Brain microvascular endothelial cell (primary cell): Measurements from ENCODE around the gene ZBTB20.

Source experiments
- DNase-seq: peaks from one replicate; pipeline ENCODE4 v3.0.0-alpha.2; 2020
- H3K27ac ChIP-seq: fragments of 250-450 bp; sonication (Bioruptor Pico); 2 replicates; pipeline ENCODE4 v1.5.1; 2020; ENCODE audit warnings: mild to moderate bottlenecking, moderate library complexity
- H3K27me3 ChIP-seq: fragments of 250-450 bp; sonication (Bioruptor Pico); replicated peaks from 2 replicates; pipeline ENCODE4 v1.5.1; 2020; ENCODE audit warnings: mild to moderate bottlenecking
- H3K36me3 ChIP-seq: fragments of 250-450 bp; sonication (Bioruptor Pico); replicated peaks from 2 replicates; pipeline ENCODE4 v1.5.1; 2020; ENCODE audit warnings: mild to moderate bottlenecking
- H3K4me3 ChIP-seq: 2 replicates; pipeline ENCODE4 v1.5.1; 2011; ENCODE audit warnings: low read depth, mild to moderate bottlenecking, control low read depth, low read length, moderate library complexity
- CTCF ChIP-seq: IDR thresholded peaks from 2 replicates; pipeline ENCODE4 v1.5.1; 2011; ENCODE audit warnings: low read depth, mild to moderate bottlenecking, moderate library complexity, low read length, control low read depth, inconsistent platforms; ENCODE audit errors: missing control alignments
- in situ Hi-C: cut with HindIII; loops from 2 replicates; pipeline ENCODE4 v1.10.0; 2017; ENCODE audit warnings: low sequenced_read_pairs, low pct_ligation_motif_present

ZBTB20 gene

GRCh38 chr3:114668099-114668498, 479.0 kb downstream of the ZBTB20 start:
- no peak for DNase-seq
- Histone ChIP-seq H3K4me3 (no peak overlapping the region), H3K36me3 (no peaks in the 10 kb centered on the region), H3K27me3 (no peaks in the 10 kb centered on the region), H3K27ac (no peak overlapping the region)
- in situ Hi-C loops, result no loop called here
- TF ChIP-seq CTCF, result no peak

- Histone ChIP-seq H3K27me3 (no peaks in the 10 kb centered on the region), H3K36me3 (no peaks in the 10 kb centered on the region), H3K27ac (no peak overlapping the region), H3K4me3 (no peak overlapping the region)
- in situ Hi-C loops, result no loop called here
- no peak for TF ChIP-seq CTCF
- no peak for DNase-seq
Observed at GRCh38 chr3:114666623-114667022, 480.5 kb downstream of the ZBTB20 start.

GRCh38 chr3:114664006-114664405, 483.1 kb downstream of the ZBTB20 start:
- TF ChIP-seq CTCF, result no peak
- in situ Hi-C loops, result no loop called here
- DNase-seq, result no peak
- no peaks in the 10 kb centered on the region for H3K27me3 ChIP-seq
- H3K36me3 ChIP-seq, result no peaks in the 10 kb centered on the region
- H3K27ac ChIP-seq, result no peak overlapping the region
- no peak overlapping the region for H3K4me3 ChIP-seq

- no peak for TF ChIP-seq CTCF
- H3K27ac ChIP-seq, result no peak overlapping the region
- in situ Hi-C loops, result no loop called here
- DNase-seq, result no peak
- no peaks in the 10 kb centered on the region for H3K36me3 ChIP-seq
- H3K4me3 ChIP-seq, result no peak overlapping the region
- H3K27me3 ChIP-seq, result no peaks in the 10 kb centered on the region
Observed at GRCh38 chr3:114660808-114661207, 486.3 kb downstream of the ZBTB20 start.

GRCh38 chr3:114660124-114660523, 487.0 kb downstream of the ZBTB20 start:
- no peaks in the 10 kb centered on the region for H3K27me3 ChIP-seq
- TF ChIP-seq CTCF, result no peak
- peak overlapping the region; percentile 57 for H3K27ac ChIP-seq
- in situ Hi-C loops, result no loop called here
- no peak overlapping the region for H3K4me3 ChIP-seq
- no peaks in the 10 kb centered on the region for H3K36me3 ChIP-seq
- peak; percentile 65 for DNase-seq

- Histone ChIP-seq H3K27me3 (no peaks in the 10 kb centered on the region), H3K27ac (no peak overlapping the region), H3K4me3 (no peak overlapping the region), H3K36me3 (no peaks in the 10 kb centered on the region)
- no peak for DNase-seq
- no peak for TF ChIP-seq CTCF
- in situ Hi-C loops, result no loop called here
Observed at GRCh38 chr3:114659109-114660061, 487.7 kb downstream of the ZBTB20 start.
